ENCODE results near the gene NAE1. TPM values are rescaled to one million over a fixed set of nuclear protein-coding genes. Genes with fewer than 3 reads are reported as not detected.
A peak's percentile ranks its signal among the peaks of the same experiment; 100 is the strongest.

The NAE1 gene
- total RNA-seq, 1 experiment from 2014 or later, result 123 TPM

GRCh38 chr16:66758086-66758485, 72.7 kb downstream of the NAE1 start:
- Histone ChIP-seq H3K4me1 (ENCODE audit: control insufficient read depth in 1 of 2, insufficient read depth in 2 of 2, low read length in 2 of 2) (no peaks in the 10 kb centered on the region), H3K4me3 (replicated peaks in 1 of 2; ENCODE audit: low read depth in 1 of 2, low read length in 2 of 2) (no peak overlapping the region), H3K9me3 (ENCODE audit: control insufficient read depth in 1 of 2, insufficient read depth in 1 of 2, low read depth in 1 of 2, low read length in 2 of 2) (no peaks in the 10 kb centered on the region), H3K79me2 (ENCODE audit: insufficient read depth, low read length) (no peaks in the 10 kb centered on the region), H3K4me2 (ENCODE audit: low read length) (no peak overlapping the region), H4K20me1 (ENCODE audit: insufficient read depth) (no peaks in the 10 kb centered on the region), H3K27me3 (ENCODE audit: insufficient read depth, low read length) (no peaks in the 10 kb centered on the region), H2AFZ (ENCODE audit: low read depth, low read length, poor library complexity, severe bottlenecking) (no peak overlapping the region), H3K9me2 (ENCODE audit: insufficient read depth) (no peaks in the 10 kb centered on the region), H3K27ac (ENCODE audit: low read depth, low read length) (no peak overlapping the region), H3K36me3 (ENCODE audit: control insufficient read depth in 1 of 2, insufficient read depth in 2 of 2, low read length in 2 of 2) (no peaks in the 10 kb centered on the region), H3K9ac (ENCODE audit: low read length) (no peak overlapping the region)
- ChIA-PET CTCF (no interaction called here), POLR2A (no interaction called here), RAD21 (ENCODE audit: low non-redundant PET in 1 of 2, low total read pairs in 2 of 2, uncharacterized antibody in 2 of 2, unreplicated experiment in 2 of 2) (no interaction called here)
- no TSS peak for BruUV-seq (replicated peaks)
- intact Hi-C loops (cut with micrococcal nuclease), result no loop called here
- TF ChIP-seq CTCF (IDR thresholded peaks at IDR 0.05 in 2 of 3, conservative IDR thresholded peaks at IDR 0.05 in 1 of 3; ENCODE audit: borderline replicate concordance in 1 of 3, insufficient read depth in 1 of 3, low read depth in 2 of 3, low read length in 2 of 3) (peak in 2 of 3 experiments; percentile 15 to 24; a peak in 2 of 6 replicates), JUND (IDR thresholded peaks at IDR 0.05) (no peak)
- DNase-seq (ENCODE audit: low read depth, low spot score) (no peak), ATAC-seq (peak; percentile 53; the same call in 1 of the 2 replicates)

- H3K9me3 ChIP-seq (ENCODE audit: control insufficient read depth in 1 of 2, insufficient read depth in 1 of 2, low read depth in 1 of 2, low read length in 2 of 2), result 0 out of 4 replicates have a peak, but pooled peaks cover 0 to 5% of the 10 kb centered on the region in 2 experiments
- no peak overlapping the region for H3K9ac ChIP-seq (ENCODE audit: low read length)
- peaks cover 15% of the 10 kb centered on the region for H3K79me2 ChIP-seq (ENCODE audit: insufficient read depth, low read length)
- ATAC-seq (no peak), DNase-seq (ENCODE audit: low read depth, low spot score) (no peak)
- peaks cover 11 to 17% of the 10 kb centered on the region in 2 experiments for H3K4me1 ChIP-seq (ENCODE audit: control insufficient read depth in 1 of 2, insufficient read depth in 2 of 2, low read length in 2 of 2)
- no peak overlapping the region for H3K4me2 ChIP-seq (ENCODE audit: low read length)
- H4K20me1 ChIP-seq (ENCODE audit: insufficient read depth), result no peaks in the 10 kb centered on the region
- POLR2A ChIA-PET, result no interaction called here
- H3K36me3 ChIP-seq (ENCODE audit: control insufficient read depth in 1 of 2, insufficient read depth in 2 of 2, low read length in 2 of 2), result no peaks in the 10 kb centered on the region
- no TSS peak for BruUV-seq (replicated peaks)
- H3K4me3 ChIP-seq (replicated peaks in 1 of 2; ENCODE audit: low read depth in 1 of 2, low read length in 2 of 2), result no peak overlapping the region
- H3K27me3 ChIP-seq (ENCODE audit: insufficient read depth, low read length), result no peaks in the 10 kb centered on the region
- intact Hi-C loops (cut with micrococcal nuclease), result no loop called here
- no peak overlapping the region for H3K27ac ChIP-seq (ENCODE audit: low read depth, low read length)
- H2AFZ ChIP-seq (ENCODE audit: low read depth, low read length, poor library complexity, severe bottlenecking), result no peak overlapping the region
- RAD21 ChIA-PET (ENCODE audit: low non-redundant PET in 1 of 2, low total read pairs in 2 of 2, uncharacterized antibody in 2 of 2, unreplicated experiment in 2 of 2), result no interaction called here
- no peaks in the 10 kb centered on the region for H3K9me2 ChIP-seq (ENCODE audit: insufficient read depth)
- CTCF ChIA-PET, result no interaction called here
- TF ChIP-seq ATF3 (IDR thresholded peaks at IDR 0.05) (no peak), REST (IDR thresholded peaks at IDR 0.05; ENCODE audit: low read depth) (no peak), TCF7L2 (IDR thresholded peaks at IDR 0.05; ENCODE audit: borderline replicate concordance, extremely low read depth, insufficient read depth, insufficient read length) (no peak), ZFX (IDR thresholded peaks at IDR 0.05) (no peak), POLR2AphosphoS5 (IDR thresholded peaks at IDR 0.05; ENCODE audit: low read depth, low read length) (no peak), ELF1 (IDR thresholded peaks at IDR 0.05; ENCODE audit: borderline replicate concordance, low read depth) (no peak), CEBPB (IDR thresholded peaks at IDR 0.05; ENCODE audit: low read depth) (no peak), ZNF274 (IDR thresholded peaks at IDR 0.05; ENCODE audit: low read depth, low read length) (no peak), RAD21 (IDR thresholded peaks at IDR 0.05; ENCODE audit: low read depth) (no peak), FOSL1 (IDR thresholded peaks at IDR 0.05; ENCODE audit: low read depth) (no peak), ZBTB33 (IDR thresholded peaks at IDR 0.05; ENCODE audit: extremely low read depth, insufficient replicate concordance, low read length) (no peak)
Observed at GRCh38 chr16:66754819-66755218, 76.0 kb downstream of the NAE1 start.
